ENCODE measurements around the gene C1QTNF5. TPM values are rescaled to one million over a fixed set of nuclear protein-coding genes. Genes with fewer than 3 reads are reported as not detected.

Gene C1QTNF5
- total and polyA plus RNA-seq, 2 donors from 2014 or later, result 40.4 to 42.8 TPM

DNA sequence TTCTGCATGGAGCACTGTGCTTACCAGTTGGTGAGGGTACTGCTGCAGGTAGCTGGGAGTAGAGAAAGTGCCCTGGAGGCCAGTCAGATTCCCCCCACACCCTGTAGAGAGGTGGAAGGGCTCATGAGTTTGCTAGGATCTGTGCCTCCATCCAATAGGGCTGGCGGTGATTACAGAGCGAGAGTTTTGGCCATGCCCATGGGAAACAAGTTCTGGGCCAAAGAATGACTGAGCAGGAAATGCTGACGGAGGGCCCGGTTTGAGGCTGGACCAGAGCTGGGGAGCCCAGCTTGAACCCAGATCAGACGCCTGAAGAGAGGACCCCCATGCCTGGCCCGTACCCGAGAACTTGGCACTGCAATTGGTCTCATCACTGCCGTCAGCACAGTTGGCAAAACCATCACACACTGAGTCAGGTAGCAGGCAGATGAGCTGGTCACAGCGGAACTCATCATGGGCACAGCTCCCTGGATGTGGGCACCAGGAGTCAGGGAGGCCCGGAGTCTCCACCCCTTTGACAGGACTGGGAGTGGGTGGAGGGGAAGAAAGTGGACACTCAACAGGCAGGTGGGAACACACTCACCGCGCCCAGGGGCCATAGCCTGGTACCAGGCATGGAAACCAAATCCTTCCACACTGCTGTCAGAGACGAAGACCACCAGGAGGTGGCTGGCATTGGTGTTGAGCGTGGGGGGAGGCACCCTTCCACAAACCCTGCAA is 3.8 kb upstream of the C1QTNF5 start:
- DNase-seq, result peak in 1 of 5 donors; percentile 66
- no peak overlapping the region for H3K4me3 ChIP-seq (ENCODE audit: low read length in 3 of 3)
- no peaks in the 10 kb centered on the region for H3K27me3 ChIP-seq (ENCODE audit: control insufficient read depth, insufficient read depth, low read length)
- intact Hi-C loops (cut with DNase I), result no loop called here
- no peak overlapping the region for H3K27ac ChIP-seq (ENCODE audit: low read depth in 2 of 2, low read length in 2 of 2)
- H3K36me3 ChIP-seq (ENCODE audit: control insufficient read depth in 2 of 3, insufficient read depth in 3 of 3, low read length in 3 of 3), result no peaks in the 10 kb centered on the region
- H3K4me1 ChIP-seq (ENCODE audit: control insufficient read depth in 2 of 3, insufficient read depth in 2 of 3, low read depth in 1 of 3, low read length in 3 of 3), result peaks cover 0 to 8% (median 0%) of the 10 kb centered on the region in 3 donors
- no peak overlapping the region for H3K9ac ChIP-seq (ENCODE audit: low read length in 3 of 3)
- no peaks in the 10 kb centered on the region for H3K9me3 ChIP-seq (ENCODE audit: control insufficient read depth in 2 of 3, insufficient read depth in 1 of 3, low read length in 3 of 3)
- TF ChIP-seq, protein P1, sequence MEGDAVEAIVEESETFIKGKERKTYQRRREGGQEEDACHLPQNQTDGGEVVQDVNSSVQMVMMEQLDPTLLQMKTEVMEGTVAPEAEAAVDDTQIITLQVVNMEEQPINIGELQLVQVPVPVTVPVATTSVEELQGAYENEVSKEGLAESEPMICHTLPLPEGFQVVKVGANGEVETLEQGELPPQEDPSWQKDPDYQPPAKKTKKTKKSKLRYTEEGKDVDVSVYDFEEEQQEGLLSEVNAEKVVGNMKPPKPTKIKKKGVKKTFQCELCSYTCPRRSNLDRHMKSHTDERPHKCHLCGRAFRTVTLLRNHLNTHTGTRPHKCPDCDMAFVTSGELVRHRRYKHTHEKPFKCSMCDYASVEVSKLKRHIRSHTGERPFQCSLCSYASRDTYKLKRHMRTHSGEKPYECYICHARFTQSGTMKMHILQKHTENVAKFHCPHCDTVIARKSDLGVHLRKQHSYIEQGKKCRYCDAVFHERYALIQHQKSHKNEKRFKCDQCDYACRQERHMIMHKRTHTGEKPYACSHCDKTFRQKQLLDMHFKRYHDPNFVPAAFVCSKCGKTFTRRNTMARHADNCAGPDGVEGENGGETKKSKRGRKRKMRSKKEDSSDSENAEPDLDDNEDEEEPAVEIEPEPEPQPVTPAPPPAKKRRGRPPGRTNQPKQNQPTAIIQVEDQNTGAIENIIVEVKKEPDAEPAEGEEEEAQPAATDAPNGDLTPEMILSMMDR (IDR thresholded peaks at IDR 0.05; ENCODE audit: borderline replicate concordance, extremely low read depth, insufficient read depth), result no peak
- FAIRE-seq, result no peak

DNA sequence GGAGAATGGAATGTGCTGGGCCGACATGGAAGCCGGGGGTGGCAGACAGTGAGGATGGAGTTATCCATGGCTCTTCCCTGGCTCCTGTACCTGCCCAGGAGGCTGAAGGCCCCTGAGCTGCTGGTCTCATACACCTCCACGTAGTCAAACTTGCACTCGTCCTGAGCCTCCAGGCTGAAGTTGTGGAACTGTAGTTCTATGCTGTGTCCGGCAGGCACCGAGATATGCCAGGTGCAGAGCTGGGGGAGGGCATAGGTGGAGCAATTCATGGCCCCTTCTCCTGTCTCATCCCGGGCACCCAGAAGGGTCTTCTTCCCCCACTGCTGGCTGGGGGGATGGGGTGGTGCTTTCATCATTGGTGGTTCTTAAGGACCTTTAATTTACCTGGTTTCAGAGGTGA is 3.0 kb upstream of the C1QTNF5 start:
- H3K27me3 ChIP-seq (ENCODE audit: control insufficient read depth, insufficient read depth, low read length), result no peaks in the 10 kb centered on the region
- peaks cover 0 to 14% (median 2%) of the 10 kb centered on the region in 3 donors for H3K4me1 ChIP-seq (ENCODE audit: control insufficient read depth in 2 of 3, insufficient read depth in 2 of 3, low read depth in 1 of 3, low read length in 3 of 3)
- H3K27ac ChIP-seq (ENCODE audit: low read depth in 2 of 2, low read length in 2 of 2), result no peak overlapping the region
- DNase-seq, result peak in 1 of 5 donors; percentile 46
- H3K36me3 ChIP-seq (ENCODE audit: control insufficient read depth in 2 of 3, insufficient read depth in 3 of 3, low read length in 3 of 3), result no peaks in the 10 kb centered on the region
- intact Hi-C loops (cut with DNase I), result no loop called here
- no peaks in the 10 kb centered on the region for H3K9me3 ChIP-seq (ENCODE audit: control insufficient read depth in 2 of 3, insufficient read depth in 1 of 3, low read length in 3 of 3)
- no peak overlapping the region for H3K4me3 ChIP-seq (ENCODE audit: low read length in 3 of 3)
- no peak for FAIRE-seq
- H3K9ac ChIP-seq (ENCODE audit: low read length in 3 of 3), result no peak overlapping the region
- TF ChIP-seq, protein P1 (IDR thresholded peaks at IDR 0.05; ENCODE audit: borderline replicate concordance, extremely low read depth, insufficient read depth), result no peak

DNA sequence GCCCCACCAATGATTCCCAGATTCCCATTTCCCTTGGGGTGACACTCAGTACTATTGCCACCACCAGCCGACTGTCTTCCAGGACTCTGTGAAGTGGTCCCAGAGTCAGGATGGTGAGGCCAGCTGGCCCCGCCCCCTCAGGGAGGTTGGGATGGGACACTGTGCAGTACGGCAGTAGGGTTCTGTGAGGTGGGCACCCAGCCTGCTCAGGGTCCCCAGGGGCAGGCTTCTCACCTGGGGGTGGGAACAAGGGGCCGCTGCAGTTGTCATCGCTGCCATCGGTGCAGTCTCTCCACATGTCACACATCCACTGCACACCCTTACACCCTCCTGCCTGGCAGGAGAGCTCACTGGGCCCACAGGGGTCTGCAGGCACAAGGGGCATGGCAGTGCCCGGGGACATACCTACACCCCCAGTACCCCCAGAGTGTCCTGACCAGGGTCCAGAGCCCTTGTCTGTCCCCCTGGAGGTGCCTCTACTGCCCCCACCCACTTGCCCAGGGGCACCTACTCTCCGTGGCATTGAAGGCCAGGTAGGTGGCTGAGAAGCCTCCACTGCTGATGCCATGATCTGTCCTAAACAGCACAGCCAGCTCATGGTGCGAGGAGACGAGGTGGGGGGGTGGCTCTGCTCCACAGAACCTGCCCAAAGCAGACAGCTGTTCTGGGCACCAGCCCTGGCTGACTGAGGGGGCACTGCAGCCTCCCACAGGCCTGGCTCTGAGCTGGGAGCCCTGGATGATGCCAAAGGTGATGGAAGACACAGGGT is 1.9 kb upstream of the C1QTNF5 start:
- Histone ChIP-seq H3K9ac (ENCODE audit: low read length in 3 of 3) (no peak overlapping the region), H3K4me3 (ENCODE audit: low read length in 3 of 3) (no peak overlapping the region), H3K4me1 (ENCODE audit: control insufficient read depth in 2 of 3, insufficient read depth in 2 of 3, low read depth in 1 of 3, low read length in 3 of 3) (peaks cover 0 to 19% (median 6%) of the 10 kb centered on the region in 3 donors), H3K27me3 (ENCODE audit: control insufficient read depth, insufficient read depth, low read length) (no peaks in the 10 kb centered on the region), H3K9me3 (ENCODE audit: control insufficient read depth in 2 of 3, insufficient read depth in 1 of 3, low read length in 3 of 3) (no peaks in the 10 kb centered on the region), H3K27ac (ENCODE audit: low read depth in 2 of 2, low read length in 2 of 2) (no peak overlapping the region), H3K36me3 (ENCODE audit: control insufficient read depth in 2 of 3, insufficient read depth in 3 of 3, low read length in 3 of 3) (no peaks in the 10 kb centered on the region)
- intact Hi-C loops (cut with DNase I), result no loop called here
- FAIRE-seq, result no peak
- TF ChIP-seq, protein P1 (IDR thresholded peaks at IDR 0.05; ENCODE audit: borderline replicate concordance, extremely low read depth, insufficient read depth), result no peak
- peak in 2 of 5 donors; percentile 58 to 61 for DNase-seq
